Mucosa of gallbladder (tissue), 1 donor: ENCODE results near the gene SCUBE1. TPM values are rescaled to one million over a fixed set of nuclear protein-coding genes. Genes with fewer than 3 reads are reported as not detected.
"Not testable (repeated sequence)": the region's sequence is repeated elsewhere in the genome, so short reads cannot be mapped to it uniquely, and the experiment has no call there.

Experiments
- DNase-seq: peaks from one replicate; pipeline ENCODE4 v3.0.0-alpha.2; 2020; ENCODE audit warnings: low spot score
- total RNA-seq: library from RNA; stranded (reverse); gene quantifications from one replicate; pipeline ENCODE4 v1.2.1, GENCODE V29; 2021
- donor health status: DM: no; HTN: no; CAD: no.

The SCUBE1 gene
- total RNA-seq, 1 donor from 2014 or later, result 1.7 TPM

GRCh38 chr22:43356881-43357280 lies 13.7 kb upstream of the SCUBE1 start:
- no peak for DNase-seq

DNA sequence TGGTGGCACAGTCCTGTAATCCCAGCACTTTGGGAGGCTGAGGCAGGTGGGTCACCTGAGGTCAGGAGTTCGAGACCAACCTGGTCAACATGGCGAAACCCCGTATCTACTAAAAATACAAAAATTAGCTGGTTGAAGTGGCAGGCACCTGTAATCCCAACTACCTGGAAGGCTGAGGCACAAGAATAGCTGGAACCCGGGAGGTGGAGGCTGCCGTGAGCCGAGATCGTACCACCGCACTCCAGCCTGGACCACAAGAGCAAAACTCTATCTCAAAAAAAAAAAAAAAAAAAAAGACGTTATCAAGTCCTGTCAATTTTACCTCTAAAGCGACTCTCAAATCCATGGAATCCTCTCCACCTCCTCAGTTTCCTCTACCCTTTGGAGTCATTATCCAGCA lies 12.5 kb upstream of the SCUBE1 start:
- not testable (repeated sequence) for DNase-seq

- no peak for DNase-seq
Measured at GRCh38 chr22:43351966-43352345, 8.8 kb upstream of the SCUBE1 start.

GRCh38 chr22:43349636-43350035 lies 6.5 kb upstream of the SCUBE1 start:
- no peak for DNase-seq

DNA sequence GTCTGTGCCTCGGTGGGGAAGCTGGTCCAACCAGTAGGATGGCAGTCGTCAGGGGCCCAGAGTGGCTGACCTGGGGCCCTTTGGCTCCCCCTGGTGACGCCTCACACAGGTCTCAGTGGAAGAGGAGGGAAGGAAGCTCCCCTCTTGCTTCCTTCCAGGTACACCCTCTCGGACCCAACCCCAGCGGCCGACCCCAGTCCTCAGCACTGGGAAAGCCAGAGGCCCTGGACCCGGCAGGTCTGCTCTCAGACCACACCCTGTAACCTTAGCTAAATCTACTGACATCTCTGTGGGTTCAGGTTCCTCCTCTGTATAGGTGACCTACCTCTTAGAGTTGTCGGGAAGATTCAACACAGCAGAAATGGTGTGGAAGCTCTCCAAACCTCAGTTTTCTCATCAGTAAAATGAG lies 3.4 kb upstream of the SCUBE1 start:
- DNase-seq, result peak; percentile 51

GRCh38 chr22:43345761-43346301 lies 2.7 kb upstream of the SCUBE1 start:
- no peak for DNase-seq

DNA sequence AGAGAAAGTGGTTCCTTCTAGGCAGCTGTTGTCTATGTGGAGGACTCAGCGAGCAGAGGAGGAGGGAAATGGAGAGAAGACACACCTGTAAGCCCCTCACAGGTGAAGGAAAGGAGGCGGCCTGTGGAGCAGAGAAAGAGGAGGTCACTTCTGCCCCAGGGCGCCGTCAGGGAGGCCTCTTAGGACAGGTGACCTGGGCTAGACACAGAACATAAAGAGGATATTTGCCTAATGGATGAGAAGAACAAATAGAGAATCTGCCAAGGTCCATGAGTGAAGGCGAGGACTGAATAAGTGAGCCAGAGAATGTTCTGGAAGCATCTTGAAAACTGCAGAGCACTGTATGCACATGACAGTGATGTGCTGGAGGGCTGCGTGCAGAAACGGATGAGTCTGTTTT lies 2.2 kb upstream of the SCUBE1 start:
- no peak for DNase-seq

- DNase-seq, result no peak
Measured at GRCh38 chr22:43344520-43344787, 1.3 kb upstream of the SCUBE1 start.

- DNase-seq, result no peak
Measured at GRCh38 chr22:43343670-43344519, 723 bp upstream of the SCUBE1 start.

DNA sequence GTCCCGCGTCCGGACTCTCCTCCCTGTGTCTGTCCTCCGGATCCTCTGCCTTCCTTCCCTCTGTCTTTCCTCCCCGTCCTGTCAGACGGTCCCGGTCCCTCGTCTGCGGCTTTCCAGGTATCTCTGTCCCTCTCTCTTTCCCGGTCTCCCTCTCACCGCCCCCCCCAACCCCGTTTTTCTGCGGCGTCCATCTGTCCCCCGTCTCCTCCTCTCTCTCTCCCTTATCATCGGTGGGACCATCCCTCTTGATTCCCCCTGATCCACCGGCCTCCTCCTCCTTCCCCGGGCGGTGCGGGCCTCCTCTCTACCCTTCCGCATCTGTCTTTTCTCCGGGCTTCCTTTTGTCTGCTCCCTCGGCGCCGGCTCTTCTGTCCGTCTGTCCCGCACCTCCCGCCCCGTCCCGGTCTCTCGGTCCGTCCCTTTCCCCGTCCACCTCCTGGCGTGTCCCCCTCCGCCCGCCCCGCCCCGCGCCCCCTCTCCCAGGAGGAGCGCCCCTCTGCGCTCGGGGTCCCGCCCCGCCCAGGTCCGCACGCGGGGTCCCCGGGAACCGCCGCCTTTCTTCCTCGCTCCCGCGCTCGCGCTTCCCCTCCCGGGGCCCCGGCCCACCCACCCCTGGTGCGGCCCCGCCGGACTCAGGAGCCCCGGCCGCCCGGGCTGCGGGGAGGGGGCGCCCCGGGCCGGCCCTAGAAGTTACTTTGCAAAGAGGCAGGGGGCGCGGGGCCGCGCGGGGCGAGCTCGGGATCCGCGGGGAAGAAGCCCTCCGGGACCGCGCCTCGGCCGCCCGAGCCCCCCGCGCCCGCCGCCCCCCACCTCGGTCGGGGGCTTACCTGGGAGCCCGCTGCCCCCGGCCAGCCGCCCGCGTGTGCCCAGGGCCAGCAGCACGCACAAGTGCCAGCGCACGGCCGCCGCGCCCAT lies 568 bp downstream of the SCUBE1 start:
- DNase-seq, result no peak

DNA sequence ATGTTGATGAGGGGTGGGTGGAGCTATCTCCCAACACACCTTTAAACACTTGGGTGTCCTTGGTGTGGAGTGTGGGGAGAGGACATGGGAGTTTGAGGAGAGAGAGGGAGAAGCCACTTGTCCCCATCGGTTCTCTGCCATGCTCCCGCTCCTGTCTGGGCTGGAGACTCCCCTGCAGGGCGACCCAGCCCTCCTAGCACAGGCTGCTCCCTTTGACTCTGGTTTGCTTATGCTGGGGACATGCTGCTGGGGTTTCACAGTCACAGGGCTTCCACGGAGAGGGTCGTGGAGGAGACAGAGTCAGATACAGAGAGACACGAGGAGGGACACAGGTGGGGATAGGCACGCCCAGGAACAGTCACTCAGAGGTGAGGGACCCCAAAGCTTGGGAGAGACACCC lies 1.6 kb downstream of the SCUBE1 start:
- DNase-seq, result no peak

GRCh38 chr22:43338766-43339345 lies 4.3 kb downstream of the SCUBE1 start:
- no peak for DNase-seq

DNA sequence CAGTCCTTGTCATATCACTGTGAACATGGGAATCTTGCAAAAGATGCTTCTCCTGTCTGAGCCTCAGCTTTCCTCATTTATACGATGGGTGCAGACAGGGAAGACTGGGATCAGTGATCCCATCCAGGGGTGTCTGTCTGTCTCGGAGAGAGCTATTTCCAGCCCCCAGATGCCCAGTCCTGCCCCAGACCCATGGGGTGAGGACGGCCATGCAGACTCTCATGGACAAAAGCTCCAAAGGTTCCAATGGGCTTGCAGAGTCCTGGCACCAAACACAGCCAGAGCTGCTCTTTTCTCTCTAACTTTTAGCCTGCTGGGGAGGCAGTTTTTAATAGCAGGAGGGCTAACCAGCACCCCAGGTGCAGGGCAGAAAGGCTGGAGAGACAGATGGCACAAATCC lies 5.2 kb downstream of the SCUBE1 start:
- DNase-seq, result no peak

DNA sequence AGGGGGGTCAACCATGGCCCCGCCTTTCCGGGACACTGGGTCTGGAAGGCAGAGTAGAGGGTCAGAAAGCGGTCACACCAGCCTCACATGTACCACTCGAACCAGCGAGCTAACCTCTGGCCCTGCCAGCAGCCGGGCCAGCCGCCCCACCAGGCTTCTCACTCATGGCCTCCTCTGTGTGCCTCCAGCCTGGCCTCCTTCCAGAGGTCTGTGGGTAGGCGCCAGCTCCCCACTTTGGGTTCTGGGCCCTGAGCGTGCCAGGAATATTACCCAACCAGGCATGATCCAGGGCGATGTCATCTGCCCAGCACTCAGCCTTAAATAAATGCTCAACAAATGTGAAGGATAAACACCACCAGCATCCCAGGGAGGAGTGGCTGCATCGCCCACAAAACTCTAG lies 5.8 kb downstream of the SCUBE1 start:
- no peak for DNase-seq

- DNase-seq, result no peak
Measured at GRCh38 chr22:43334378-43334777, 8.8 kb downstream of the SCUBE1 start.

GRCh38 chr22:43333978-43334377 lies 9.2 kb downstream of the SCUBE1 start:
- no peak for DNase-seq

DNA sequence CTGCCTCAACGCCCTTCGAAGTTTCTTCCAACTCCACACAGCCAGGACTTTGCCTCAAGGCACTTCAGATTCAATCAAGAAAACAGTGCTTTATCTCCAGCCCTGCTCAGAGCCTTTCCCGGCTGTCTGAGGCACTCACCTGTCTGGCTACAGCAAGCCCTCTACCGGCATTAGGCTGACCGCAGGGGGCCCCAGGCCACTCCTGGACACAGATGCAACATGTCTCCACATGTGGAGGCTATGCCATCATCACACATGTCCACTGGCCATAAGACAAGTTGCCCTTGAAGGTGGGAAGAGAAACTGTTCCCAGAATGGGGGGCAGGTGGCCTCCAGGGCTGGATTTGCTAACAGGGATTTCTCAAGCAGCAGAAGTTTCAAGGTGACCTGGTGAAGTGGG lies 10.0 kb downstream of the SCUBE1 start:
- DNase-seq, result no peak

GRCh38 chr22:43331698-43332097 lies 11.5 kb downstream of the SCUBE1 start:
- DNase-seq, result no peak

DNA sequence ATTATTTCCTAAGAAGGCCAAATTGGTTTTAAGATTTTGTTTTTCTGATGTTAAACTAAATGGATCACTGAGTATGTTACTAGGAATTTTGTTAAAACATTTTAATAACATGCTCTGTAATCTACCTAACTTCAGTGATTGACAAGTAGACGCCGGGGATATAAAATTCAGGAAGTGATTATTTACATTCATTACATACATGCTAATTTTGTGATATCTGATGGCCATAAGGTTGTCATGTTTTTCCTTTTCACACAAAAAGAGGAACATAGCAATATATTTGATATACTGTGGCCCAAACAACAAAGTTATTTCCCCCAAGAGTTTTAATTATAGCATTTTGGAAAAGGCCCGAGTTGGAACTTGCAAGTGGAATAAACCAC lies 12.1 kb downstream of the SCUBE1 start:
- no peak for DNase-seq

DNA sequence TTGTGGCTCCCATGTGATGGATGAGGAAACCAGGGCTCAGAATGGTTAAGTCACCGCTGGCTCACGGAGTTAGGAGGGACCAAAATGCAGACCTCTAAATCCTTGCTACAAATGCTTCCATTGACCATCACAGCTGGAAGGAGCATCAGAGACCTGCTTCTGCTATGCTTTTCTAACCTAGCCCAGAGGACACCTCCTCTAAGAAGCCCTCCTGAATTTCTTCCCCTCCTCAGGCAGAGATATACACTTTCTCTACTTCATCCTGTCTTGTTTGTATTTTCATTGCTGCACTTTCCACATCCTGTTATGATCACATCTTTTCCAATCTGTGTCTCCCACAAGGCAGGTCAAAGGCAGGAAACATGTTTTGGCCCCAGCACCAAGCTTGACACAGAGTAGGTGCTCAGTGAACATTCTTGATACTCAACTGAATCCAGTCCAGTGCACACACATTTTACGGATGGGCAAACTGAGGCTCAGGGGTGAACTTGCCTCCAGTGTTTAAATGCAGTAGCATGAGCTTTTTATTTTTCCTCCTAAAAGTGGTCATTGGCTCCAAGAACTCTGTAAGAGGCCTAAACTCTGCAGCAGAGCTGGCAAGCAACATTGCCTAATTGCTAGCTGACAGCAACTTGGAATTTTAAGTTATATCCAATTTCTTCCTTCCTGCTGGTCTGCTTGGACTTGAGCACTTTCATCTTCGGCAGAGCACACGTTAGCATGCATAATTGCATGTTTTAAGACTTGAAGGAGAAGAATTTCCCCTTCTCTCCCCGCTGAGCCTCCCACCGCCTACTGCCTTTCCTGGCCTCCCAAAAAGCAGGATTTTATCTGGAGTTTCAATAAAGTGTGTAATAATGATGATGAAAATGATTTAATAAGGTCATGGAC lies 12.7 kb downstream of the SCUBE1 start:
- DNase-seq, result no peak

DNA sequence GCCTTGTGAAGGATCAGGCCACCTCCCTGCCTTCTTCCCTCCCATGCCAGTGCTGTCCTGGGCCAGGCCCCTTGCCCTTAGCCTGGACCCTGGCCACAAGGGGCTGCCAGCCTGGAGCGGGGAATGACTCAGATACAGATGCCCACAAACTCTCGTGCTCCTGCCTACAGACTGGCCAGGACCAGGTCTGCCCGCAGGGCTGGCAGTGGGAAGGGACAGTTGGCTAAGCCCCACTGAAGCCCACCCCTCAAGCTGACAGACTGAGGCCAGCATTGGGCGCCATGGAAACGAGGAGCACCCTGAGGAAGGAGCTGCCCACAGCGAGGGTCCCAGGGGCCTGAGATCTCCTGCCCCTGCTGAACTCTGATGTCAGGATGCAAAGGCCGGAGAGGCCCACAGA lies 14.1 kb downstream of the SCUBE1 start:
- no peak for DNase-seq

DNA sequence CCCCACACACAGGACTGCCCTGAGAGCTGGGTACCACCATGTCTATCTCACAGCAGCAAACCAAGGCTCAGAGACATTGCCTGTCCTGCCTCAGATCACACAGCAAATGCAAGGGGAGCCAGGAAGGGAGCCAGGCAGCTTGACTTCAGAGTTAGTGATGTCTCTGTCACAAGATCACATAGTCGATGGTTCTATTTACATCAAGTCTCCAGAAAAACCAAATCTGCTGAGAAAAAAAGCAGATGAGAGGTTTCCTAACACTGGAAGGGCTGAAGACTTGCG lies 16.1 kb downstream of the SCUBE1 start:
- no peak for DNase-seq
